Astrocyte (in vitro differentiated cells and primary cell): Measurements from ENCODE around the gene CRY1. TPM values are rescaled to one million over a fixed set of nuclear protein-coding genes. Genes with fewer than 3 reads are reported as not detected.

Experiments
- DNase-seq: peaks from one replicate; pipeline ENCODE4 v3.0.0-alpha.2; 2010; ENCODE audit warnings: low read depth
- FAIRE-seq: peaks from 2 replicates; lab custom pipeline; 2011; peaks lifted over from hg19 to GRCh38; lab: Jason Lieb, UNC
- H2AFZ ChIP-seq: 2 replicates; pipeline ENCODE4 v1.6.0; 2012; ENCODE audit warnings: low read depth, low read length, inconsistent platforms
- H3K27ac ChIP-seq: 2 replicates; pipeline ENCODE4 v1.5.1; 2011; ENCODE audit warnings: low read depth, low read length, inconsistent platforms
- H3K27me3 ChIP-seq: 2 replicates; pipeline ENCODE4 v1.6.0; 2011; ENCODE audit warnings: low read length, inconsistent platforms; ENCODE audit not compliant: insufficient read depth
- H3K36me3 ChIP-seq: 2 replicates; pipeline ENCODE4 v1.5.1; 2011; ENCODE audit warnings: low read length, inconsistent platforms; ENCODE audit not compliant: insufficient read depth
- H3K4me1 ChIP-seq: 2 replicates; pipeline ENCODE4 v1.5.1; 2011; ENCODE audit warnings: low read length, inconsistent platforms; ENCODE audit not compliant: insufficient read depth
- H3K4me2 ChIP-seq: 2 replicates; pipeline ENCODE4 v1.6.0; 2012; ENCODE audit warnings: low read length, inconsistent platforms
- H3K4me3 ChIP-seq: 2 replicates; pipeline ENCODE4 v1.5.1; 2011; ENCODE audit warnings: low read depth, mild to moderate bottlenecking, low read length, inconsistent platforms; ENCODE audit not compliant: insufficient read depth
- H3K79me2 ChIP-seq: 2 replicates; pipeline ENCODE4 v1.6.0; 2012; ENCODE audit warnings: mild to moderate bottlenecking, low read length, inconsistent platforms; ENCODE audit not compliant: insufficient read depth
- H3K9ac ChIP-seq: 2 replicates; pipeline ENCODE4 v1.6.0; 2012; ENCODE audit warnings: mild to moderate bottlenecking, low read length, inconsistent platforms
- H3K9me3 ChIP-seq: 2 replicates; pipeline ENCODE4 v1.5.1; 2012; ENCODE audit warnings: low read depth, mild to moderate bottlenecking, low read length, inconsistent platforms; ENCODE audit not compliant: insufficient read depth
- H4K20me1 ChIP-seq: 2 replicates; pipeline ENCODE4 v1.6.0; 2012; ENCODE audit warnings: low read length, inconsistent platforms; ENCODE audit not compliant: insufficient read depth
- H3K27ac Mint-ChIP-seq: one replicate; pipeline ENCODE4 v1.8.0; 2021; ENCODE audit warnings: mild to moderate bottlenecking, mixed read lengths; ENCODE audit not compliant: unreplicated experiment
- H3K27me3 Mint-ChIP-seq: one replicate; pipeline ENCODE4 v1.8.0; 2021; ENCODE audit warnings: low read depth, mixed read lengths; ENCODE audit not compliant: unreplicated experiment
- H3K36me3 Mint-ChIP-seq: one replicate; pipeline ENCODE4 v1.8.0; 2021; ENCODE audit warnings: low read depth, mixed read lengths; ENCODE audit not compliant: unreplicated experiment
- H3K4me1 Mint-ChIP-seq: one replicate; pipeline ENCODE4 v1.8.0; 2021; ENCODE audit warnings: low read depth, mixed read lengths; ENCODE audit not compliant: unreplicated experiment
- H3K4me3 Mint-ChIP-seq: one replicate; pipeline ENCODE4 v1.8.0; 2021; ENCODE audit warnings: mild to moderate bottlenecking, moderate library complexity, mixed read lengths; ENCODE audit not compliant: unreplicated experiment
- H3K9me3 Mint-ChIP-seq: one replicate; pipeline ENCODE4 v1.8.0; 2021; ENCODE audit warnings: mild to moderate bottlenecking, mixed read lengths; ENCODE audit not compliant: unreplicated experiment
- EZH2 ChIP-seq: IDR thresholded peaks from 2 replicates; pipeline ENCODE4 v1.6.1; 2012; ENCODE audit warnings: mild to moderate bottlenecking, low read length, inconsistent platforms; ENCODE audit not compliant: insufficient read depth
- total RNA-seq: library from RNA; stranded (reverse); gene quantifications from 2 replicates; pipeline ENCODE4 v1.2.1, GENCODE V29; 2021
- TF ChIP-seq, protein P1 (sequence below): IDR thresholded peaks from 2 replicates; pipeline ENCODE4 v1.5.1; 2011; ENCODE audit warnings: low read depth, mild to moderate bottlenecking, inconsistent platforms, low read length, moderate library complexity; ENCODE audit not compliant: insufficient read depth

Gene CRY1
- total RNA-seq, 1 donor from 2014 or later = 18.3 TPM

DNA sequence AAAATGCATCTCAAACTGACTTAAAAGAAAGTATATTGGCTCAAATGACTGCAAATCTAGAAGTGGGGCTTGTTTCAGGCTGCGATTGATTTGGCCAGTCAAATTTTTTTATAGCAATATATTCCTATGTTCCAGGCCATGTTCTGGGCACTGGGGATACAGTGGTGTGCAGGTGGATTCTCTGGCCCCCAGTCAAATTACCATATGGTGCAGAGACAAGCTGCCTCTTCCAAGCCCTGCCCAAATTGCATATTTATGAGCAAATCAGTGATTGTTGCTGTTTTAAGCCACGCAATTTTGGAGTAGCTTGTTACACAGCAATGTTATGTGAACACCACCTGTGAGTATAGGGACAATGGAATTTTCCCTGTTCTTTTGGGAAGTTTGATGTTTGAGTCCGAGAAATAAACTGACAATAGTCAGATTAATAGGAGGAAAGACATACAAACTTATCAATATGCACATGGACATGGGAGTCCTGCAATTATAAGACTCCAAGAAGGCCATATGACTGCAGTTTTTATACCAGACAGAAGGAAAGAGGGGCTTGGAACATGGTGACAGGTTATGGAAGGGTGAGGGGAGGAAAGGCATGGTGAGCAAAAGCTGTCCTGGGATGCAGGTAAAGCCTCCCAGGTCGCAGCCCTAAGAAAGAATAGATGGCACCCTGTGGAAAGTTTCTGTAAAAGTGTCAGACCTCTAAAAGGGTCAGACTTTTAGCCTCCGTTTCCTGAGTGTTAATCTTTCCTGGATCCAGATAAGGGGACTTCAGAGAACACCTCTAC is 13.1 kb upstream of the CRY1 start:
- Histone ChIP-seq H4K20me1 (no peaks in the 10 kb centered on the region), H3K36me3 (no peaks in the 10 kb centered on the region), H2AFZ (no peak overlapping the region), H3K4me2 (no peak overlapping the region), H3K4me3 (no peak overlapping the region), H3K79me2 (no peaks in the 10 kb centered on the region), H3K27me3 (no peaks in the 10 kb centered on the region), H3K9ac (no peak overlapping the region), H3K9me3 (no peaks in the 10 kb centered on the region), H3K4me1 (no peaks in the 10 kb centered on the region), H3K27ac (no peak overlapping the region)
- no peak for DNase-seq
- H3K4me1 Mint-ChIP-seq = no peaks in the 10 kb centered on the region
- H3K4me3 Mint-ChIP-seq = no peak overlapping the region
- H3K36me3 Mint-ChIP-seq = no peaks in the 10 kb centered on the region
- peaks cover 8% of the 10 kb centered on the region for H3K27me3 Mint-ChIP-seq
- H3K9me3 Mint-ChIP-seq = no peaks in the 10 kb centered on the region
- TF ChIP-seq, protein P1, sequence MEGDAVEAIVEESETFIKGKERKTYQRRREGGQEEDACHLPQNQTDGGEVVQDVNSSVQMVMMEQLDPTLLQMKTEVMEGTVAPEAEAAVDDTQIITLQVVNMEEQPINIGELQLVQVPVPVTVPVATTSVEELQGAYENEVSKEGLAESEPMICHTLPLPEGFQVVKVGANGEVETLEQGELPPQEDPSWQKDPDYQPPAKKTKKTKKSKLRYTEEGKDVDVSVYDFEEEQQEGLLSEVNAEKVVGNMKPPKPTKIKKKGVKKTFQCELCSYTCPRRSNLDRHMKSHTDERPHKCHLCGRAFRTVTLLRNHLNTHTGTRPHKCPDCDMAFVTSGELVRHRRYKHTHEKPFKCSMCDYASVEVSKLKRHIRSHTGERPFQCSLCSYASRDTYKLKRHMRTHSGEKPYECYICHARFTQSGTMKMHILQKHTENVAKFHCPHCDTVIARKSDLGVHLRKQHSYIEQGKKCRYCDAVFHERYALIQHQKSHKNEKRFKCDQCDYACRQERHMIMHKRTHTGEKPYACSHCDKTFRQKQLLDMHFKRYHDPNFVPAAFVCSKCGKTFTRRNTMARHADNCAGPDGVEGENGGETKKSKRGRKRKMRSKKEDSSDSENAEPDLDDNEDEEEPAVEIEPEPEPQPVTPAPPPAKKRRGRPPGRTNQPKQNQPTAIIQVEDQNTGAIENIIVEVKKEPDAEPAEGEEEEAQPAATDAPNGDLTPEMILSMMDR = no peak
- no peak for TF ChIP-seq EZH2
- no peak for FAIRE-seq
- H3K27ac Mint-ChIP-seq = no peak overlapping the region

DNA sequence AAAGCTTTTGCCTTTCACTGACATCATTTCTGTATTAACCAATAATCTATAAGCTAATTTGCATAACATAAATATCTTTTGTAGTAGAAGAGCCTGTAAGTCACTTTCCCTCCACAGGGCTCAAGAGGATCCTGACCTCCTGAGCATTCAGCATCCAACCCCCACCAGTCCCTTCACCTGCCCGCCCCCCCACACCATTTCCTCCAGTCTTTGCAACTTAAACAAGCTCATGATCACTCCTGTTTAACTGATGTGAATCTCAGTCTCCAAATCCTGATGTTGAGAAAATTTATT is 12.0 kb upstream of the CRY1 start:
- H3K36me3 Mint-ChIP-seq = no peaks in the 10 kb centered on the region
- no peak overlapping the region for H3K4me3 Mint-ChIP-seq
- DNase-seq (no peak), FAIRE-seq (no peak)
- H3K27ac Mint-ChIP-seq = no peak overlapping the region
- H3K4me1 Mint-ChIP-seq = no peaks in the 10 kb centered on the region
- Histone ChIP-seq H4K20me1 (no peaks in the 10 kb centered on the region), H3K79me2 (no peaks in the 10 kb centered on the region), H2AFZ (no peak overlapping the region), H3K4me2 (no peak overlapping the region), H3K4me1 (no peaks in the 10 kb centered on the region), H3K36me3 (no peaks in the 10 kb centered on the region), H3K9me3 (no peaks in the 10 kb centered on the region), H3K27ac (no peak overlapping the region), H3K9ac (no peak overlapping the region), H3K27me3 (no peaks in the 10 kb centered on the region), H3K4me3 (no peak overlapping the region)
- H3K27me3 Mint-ChIP-seq = peaks cover 8% of the 10 kb centered on the region
- TF ChIP-seq, protein P1 = no peak
- no peak for TF ChIP-seq EZH2
- no peaks in the 10 kb centered on the region for H3K9me3 Mint-ChIP-seq

DNA sequence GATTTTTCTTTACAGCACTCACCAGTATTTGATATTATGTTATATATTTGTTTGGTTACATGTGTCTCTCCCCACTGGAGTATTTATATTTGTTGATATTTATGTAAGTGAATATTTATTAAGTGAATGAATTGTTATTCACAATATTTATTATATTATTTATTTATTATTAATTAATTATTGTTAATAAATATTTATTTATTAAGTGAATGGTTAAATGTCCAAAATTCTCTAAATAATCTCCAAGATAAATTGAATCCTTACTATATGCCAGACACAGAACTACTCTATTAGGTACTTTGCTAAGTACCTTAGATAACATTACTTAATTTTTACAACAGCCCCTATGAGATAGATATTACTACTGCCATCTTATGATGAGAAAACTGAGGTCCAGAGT is 10.2 kb upstream of the CRY1 start:
- Mint-ChIP-seq H3K27ac (peak overlapping the region; percentile 50), H3K4me1 (no peaks in the 10 kb centered on the region), H3K36me3 (no peaks in the 10 kb centered on the region), H3K4me3 (no peak overlapping the region), H3K27me3 (peaks cover 8% of the 10 kb centered on the region), H3K9me3 (no peaks in the 10 kb centered on the region)
- Histone ChIP-seq H3K9me3 (no peaks in the 10 kb centered on the region), H3K27ac (no peak overlapping the region), H2AFZ (no peak overlapping the region), H3K36me3 (no peaks in the 10 kb centered on the region), H3K4me1 (no peaks in the 10 kb centered on the region), H3K4me3 (no peak overlapping the region), H3K27me3 (no peaks in the 10 kb centered on the region), H3K9ac (no peak overlapping the region), H3K4me2 (no peak overlapping the region), H4K20me1 (no peaks in the 10 kb centered on the region), H3K79me2 (no peaks in the 10 kb centered on the region)
- FAIRE-seq (no peak), DNase-seq (no peak)
- TF ChIP-seq, protein P1 = no peak
- no peak for TF ChIP-seq EZH2
